ENCODE data around the gene GRAMD2B.
"Not testable (repeated sequence)": the region's sequence is repeated elsewhere in the genome, so short reads cannot be mapped to it uniquely, and the experiment has no call there.

The GRAMD2B gene

GRCh38 chr5:126413856-126414255 lies 9.4 kb upstream of the GRAMD2B start:
- DNase-seq: no peak

- no peak for DNase-seq
These were observed 8.2 kb upstream of the GRAMD2B start for GRCh38 chr5:126414874-126415502.

GRCh38 chr5:126415789-126416188 lies 7.4 kb upstream of the GRAMD2B start:
- DNase-seq: no peak

- no peak for DNase-seq
These were observed 6.8 kb upstream of the GRAMD2B start for GRCh38 chr5:126416266-126416925.

GRCh38 chr5:126417178-126417577 lies 6.0 kb upstream of the GRAMD2B start:
- no peak for DNase-seq

- no peak for DNase-seq
These were observed 4.1 kb upstream of the GRAMD2B start for GRCh38 chr5:126419102-126419501.

- DNase-seq: no peak
These were observed 5.2 kb downstream of the GRAMD2B start for GRCh38 chr5:126428421-126428820.

GRCh38 chr5:126430631-126431030 lies 7.4 kb downstream of the GRAMD2B start:
- no peak for DNase-seq

- DNase-seq: no peak
These were observed 10.5 kb downstream of the GRAMD2B start for GRCh38 chr5:126433701-126434100.

- no peak for DNase-seq
These were observed 12.1 kb downstream of the GRAMD2B start for GRCh38 chr5:126435261-126435660.

- DNase-seq: no peak
These were observed 12.5 kb downstream of the GRAMD2B start for GRCh38 chr5:126435714-126436113.

GRCh38 chr5:126437721-126438120 lies 14.5 kb downstream of the GRAMD2B start:
- DNase-seq: no peak

GRCh38 chr5:126438267-126438666 lies 15.1 kb downstream of the GRAMD2B start:
- DNase-seq: no peak

- no peak for DNase-seq
These were observed 15.7 kb downstream of the GRAMD2B start for GRCh38 chr5:126438868-126439267.

- not testable (repeated sequence) for DNase-seq
These were observed 16.5 kb downstream of the GRAMD2B start for GRCh38 chr5:126439724-126440123.

- no peak for DNase-seq
These were observed 18.0 kb downstream of the GRAMD2B start for GRCh38 chr5:126441230-126441629.

GRCh38 chr5:126443374-126443851 lies 20.2 kb downstream of the GRAMD2B start:
- no peak for DNase-seq

GRCh38 chr5:126444137-126444536 lies 20.9 kb downstream of the GRAMD2B start:
- DNase-seq: no peak

- peak; percentile 24 for DNase-seq
These were observed 22.4 kb downstream of the GRAMD2B start for GRCh38 chr5:126445502-126446174.

GRCh38 chr5:126446498-126447224 lies 23.5 kb downstream of the GRAMD2B start:
- DNase-seq: peak; percentile 39

GRCh38 chr5:126448720-126449119 lies 25.5 kb downstream of the GRAMD2B start:
- DNase-seq: no peak

GRCh38 chr5:126449751-126450271 lies 26.6 kb downstream of the GRAMD2B start:
- DNase-seq: peak; percentile 72

- peak; percentile 36 for DNase-seq
These were observed 27.1 kb downstream of the GRAMD2B start for GRCh38 chr5:126450346-126450745.
